Activated CD4-positive, CD25-positive, alpha-beta regulatory T cell (primary cell): ENCODE data around the gene SLC24A3.

Source experiments
- DNase-seq, 4 experiments: peaks; one replicate each; lab custom pipeline; 2025; lab: John Stamatoyannopoulos, UW

Gene SLC24A3

DNA sequence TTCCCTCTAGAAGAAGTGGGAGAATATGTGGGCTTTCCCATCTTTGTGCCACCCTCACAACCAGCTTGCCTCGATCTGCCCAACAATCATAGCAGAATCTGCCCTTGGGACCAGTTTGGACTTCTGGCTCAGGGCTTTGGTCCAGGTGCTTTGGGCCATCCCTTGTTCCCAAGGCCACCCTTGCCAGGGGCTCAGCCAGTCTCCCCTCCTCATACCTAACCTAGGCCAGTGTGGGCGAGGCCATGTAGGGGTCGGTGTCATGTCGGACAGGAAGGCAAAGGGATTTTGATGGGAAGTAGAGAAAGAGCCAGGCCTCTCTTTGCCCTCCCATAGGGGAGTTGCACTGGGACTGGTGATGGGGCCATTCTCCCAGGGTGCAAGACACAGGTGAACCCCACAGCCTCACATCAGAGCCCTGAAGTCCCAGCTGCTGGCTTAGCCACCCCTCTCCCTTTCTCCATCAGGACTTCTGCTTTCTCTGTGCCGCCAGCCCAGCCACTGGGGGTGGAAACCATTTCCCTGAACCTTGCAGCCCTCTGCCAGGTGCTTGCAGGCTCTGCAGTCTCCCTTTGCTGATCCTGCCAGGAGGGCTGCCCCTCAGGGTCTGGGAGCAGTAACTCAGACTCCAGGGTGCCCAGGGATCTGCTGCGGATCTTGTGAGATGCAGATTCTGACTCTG is 60.7 kb downstream of the SLC24A3 start:
- no peak for DNase-seq

DNA sequence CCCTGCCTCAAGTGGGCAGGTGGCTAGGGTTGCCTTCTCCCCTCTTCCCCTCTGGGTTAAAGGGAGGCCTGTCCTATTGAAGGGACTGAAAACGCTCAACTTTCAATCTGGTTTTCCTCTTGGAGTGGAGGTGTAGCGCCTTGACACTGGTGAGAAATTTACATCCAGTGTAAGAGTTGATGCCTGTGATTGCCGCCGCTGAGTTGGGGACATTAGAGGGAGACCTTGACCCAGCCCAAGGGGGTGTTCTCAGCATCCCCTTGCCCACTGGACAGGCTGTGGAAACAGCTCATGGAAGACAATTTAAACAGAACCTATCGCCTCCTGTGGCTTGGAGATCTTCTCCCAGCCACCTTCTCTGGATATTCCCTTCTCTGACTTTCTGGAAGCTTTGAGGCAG is 61.6 kb downstream of the SLC24A3 start:
- DNase-seq: no peak

DNA sequence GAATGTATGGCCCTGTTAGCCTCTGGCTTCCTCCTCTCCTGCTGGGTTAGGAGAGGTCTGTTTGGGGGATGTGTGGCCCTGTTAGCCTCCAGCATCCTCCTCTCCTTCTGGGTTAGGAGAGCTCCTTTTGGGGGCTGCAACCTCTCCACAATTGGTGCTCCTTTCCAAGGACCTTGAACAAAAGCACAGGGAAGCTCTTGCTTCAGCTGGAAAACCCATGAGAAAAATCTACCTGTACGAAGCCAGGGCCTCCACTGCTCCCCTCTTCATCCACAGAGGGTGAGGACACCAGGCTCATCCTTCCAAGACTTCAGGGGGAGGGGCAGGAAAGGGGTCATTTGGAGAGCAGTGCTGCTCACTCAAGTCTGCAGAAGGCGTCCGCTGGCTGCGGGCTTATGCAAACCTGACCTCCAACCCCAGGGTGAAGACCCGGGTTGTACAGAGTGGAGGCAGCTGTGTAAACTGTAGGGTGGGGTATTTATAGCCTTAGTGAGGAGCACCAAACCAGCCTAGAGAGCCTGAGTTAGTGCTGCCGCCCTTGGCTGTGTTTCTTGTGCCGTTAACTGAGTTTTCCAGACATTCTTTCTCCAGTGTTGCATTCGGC is 62.1 kb downstream of the SLC24A3 start:
- no peak for DNase-seq

DNA sequence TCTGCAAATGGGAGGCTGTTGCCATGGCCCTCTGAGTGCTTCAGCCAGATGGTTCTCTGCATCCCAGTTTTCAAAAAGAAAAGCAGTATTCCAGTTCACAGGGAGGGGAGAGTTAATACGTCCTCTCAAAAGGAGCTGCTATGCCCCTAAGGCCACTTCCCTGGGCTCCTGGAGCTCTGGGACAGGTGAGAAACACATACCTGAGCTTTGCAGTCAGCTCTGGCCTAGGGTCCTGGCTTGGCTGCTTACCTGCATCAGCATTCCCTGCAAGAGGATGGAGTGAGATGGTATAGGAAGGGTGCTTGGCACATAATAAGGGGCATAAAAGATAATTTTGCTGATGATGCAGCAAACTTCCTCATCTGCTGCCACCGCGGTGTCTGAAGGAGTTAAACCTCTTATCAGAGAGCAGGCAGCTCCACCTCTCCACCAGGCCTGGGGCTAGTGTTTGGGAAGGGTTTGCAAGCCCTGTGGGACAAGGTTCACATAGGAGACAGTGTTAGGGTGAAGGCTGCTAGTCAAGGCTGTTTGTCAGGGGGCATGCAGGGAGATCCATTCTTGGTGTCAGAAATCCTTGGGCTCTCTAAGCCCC is 62.7 kb downstream of the SLC24A3 start:
- no peak for DNase-seq

DNA sequence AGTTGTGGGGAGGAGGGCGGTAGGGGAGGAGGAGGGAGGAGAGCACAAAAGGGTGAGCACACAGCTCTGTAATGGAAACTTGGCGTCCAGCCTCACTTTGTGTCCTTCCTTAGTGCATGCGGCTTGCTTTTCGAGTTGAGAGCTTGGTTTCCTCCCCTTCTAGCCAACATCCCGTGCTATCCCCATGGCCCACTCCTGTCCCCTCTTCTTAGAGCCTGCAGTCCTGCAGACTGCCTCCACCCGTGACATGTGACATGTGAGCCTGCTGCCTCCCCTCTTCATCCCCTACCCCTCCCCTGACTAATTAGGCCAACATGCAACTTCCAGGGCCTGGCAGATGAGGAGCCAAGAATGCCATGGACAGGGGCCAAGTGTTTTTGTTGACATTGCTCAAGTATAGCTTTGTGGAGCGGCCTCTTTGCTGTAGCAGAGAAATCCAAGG is 63.2 kb downstream of the SLC24A3 start:
- DNase-seq: no peak

DNA sequence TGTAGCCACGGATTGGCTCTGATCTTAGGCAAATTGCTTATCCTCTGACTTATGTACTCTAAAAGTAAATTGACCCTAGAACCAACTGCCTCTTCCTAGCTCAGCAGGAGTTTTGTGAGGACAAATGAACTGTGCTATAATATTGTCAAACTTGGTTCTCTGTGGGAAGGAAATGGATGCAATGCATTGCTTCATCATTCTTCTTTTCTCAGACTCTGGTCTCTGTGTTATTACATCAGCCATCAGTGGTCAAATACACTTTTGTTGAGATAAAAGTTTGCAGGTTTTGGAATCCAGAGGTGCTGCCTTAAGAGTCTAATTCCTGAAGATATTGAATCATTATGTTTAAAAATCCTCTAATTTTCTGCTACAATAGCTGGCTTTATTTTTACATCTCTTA is 64.9 kb downstream of the SLC24A3 start:
- no peak for DNase-seq

DNA sequence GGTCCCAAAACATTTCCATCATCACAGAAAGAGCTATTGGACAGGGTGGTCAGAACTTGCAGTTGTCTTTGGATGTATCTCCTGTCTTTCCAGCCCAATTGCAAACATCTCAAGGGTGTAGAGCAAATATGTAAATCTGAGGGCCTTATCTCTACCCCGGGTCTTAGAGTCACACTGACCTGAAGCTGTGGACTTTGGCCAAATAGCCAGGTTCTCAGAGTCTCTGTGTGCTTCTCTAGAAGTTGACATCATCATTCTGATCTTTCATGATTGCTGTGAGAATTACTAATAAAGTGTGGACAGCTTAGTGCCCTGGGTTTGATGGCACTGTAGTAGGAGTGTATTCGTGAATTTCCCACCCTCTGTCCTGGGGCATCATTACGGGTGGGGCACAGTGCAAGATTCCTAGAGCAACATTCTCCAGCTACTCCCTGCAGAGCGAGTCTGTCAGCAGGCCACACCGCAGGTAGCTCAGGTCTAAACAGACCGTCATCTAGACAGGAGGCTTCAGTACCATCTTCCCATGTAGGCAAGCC is 71.1 kb downstream of the SLC24A3 start:
- no peak for DNase-seq

DNA sequence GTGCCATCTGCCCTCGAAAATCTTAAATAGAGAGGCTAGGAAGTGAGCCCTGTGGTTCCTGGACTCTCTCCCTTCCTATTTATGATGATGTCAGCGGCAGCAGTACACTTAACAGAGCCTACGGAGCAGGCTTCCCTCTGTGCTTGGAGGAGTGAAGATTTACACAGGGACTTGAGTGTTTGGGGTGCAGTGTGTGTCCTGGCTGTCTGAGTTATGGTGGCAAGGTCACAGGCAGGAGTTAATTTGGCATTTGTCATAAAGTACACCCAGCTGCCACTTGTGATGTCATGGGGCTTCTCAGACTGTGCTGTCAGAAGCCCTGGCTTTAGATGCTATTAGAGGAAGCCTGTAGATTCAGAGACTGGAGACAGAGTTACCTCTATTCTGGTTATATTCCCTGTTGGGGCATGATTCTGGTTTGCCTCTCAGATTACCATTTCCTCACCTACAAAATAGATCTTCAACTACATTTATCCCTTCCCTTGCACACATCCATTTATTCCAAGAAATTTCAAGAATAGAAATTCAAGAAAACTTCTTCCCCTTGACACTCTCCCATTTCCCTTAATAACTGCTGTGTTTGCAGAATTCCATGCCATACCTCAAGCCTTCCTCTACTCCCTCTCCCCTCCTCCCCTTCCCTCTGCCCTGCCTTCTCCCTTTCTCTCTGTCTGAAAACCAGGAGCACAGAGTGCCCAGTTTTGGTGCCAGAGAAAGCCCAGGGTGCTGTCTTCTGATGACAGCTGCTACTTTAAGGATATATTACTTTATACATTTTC is 72.1 kb downstream of the SLC24A3 start:
- no peak for DNase-seq

DNA sequence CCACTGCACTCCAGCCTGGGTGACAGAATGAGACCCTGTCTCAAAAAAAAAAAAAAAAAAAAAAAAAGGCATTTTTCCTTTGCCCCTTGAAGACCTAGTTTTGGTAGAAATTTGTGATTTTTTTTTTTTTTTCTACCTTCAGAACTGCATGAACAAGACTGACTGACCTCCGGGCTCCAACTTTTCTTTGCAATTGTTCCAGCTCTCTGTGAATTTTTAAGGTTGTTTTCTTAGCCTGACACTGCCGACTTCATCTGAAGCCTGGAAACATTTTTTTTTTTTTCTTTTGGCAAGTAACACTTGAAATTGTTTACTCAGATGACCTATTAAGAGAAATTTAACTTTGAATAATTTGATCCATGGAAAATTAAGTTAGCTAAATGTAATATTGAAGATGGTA is 73.0 kb downstream of the SLC24A3 start:
- DNase-seq: no peak

DNA sequence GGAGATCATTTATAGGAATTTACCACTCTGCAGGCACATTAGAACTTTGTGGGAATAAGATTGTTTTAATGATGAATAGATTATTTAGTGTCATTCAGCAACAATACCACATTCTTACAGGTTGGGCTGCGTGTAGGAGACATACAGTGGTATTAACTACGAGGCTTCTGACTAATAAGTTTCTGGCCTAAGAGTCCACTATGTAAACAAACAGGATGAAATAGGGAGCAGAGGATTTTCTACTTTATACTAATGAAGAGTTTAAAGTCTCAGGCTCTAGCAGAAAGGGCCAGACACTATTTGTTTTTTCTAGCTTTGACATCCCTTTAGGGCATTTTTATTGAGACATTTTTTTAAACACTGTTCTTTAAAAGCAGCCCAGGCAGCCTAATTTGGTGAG is 75.6 kb downstream of the SLC24A3 start:
- no peak for DNase-seq

DNA sequence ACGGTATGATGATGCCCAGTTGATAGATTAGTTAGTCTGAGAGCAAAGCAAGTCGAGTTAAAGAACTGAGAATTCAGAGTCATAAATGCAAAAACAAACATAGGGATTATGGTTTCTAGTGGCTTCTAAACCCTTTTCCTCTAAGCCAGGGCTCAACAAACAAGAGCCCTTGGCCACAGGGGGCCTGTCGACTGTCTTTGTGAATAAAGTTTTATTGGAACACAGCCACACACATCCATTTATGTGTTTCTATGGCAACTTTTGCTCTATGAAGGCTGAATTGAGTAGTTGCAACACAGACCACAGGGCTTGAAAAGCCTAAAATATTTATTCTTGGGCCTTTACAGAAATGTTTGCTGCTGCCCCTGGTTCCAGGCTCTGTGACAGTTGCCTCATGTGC is 76.2 kb downstream of the SLC24A3 start:
- DNase-seq: no peak

DNA sequence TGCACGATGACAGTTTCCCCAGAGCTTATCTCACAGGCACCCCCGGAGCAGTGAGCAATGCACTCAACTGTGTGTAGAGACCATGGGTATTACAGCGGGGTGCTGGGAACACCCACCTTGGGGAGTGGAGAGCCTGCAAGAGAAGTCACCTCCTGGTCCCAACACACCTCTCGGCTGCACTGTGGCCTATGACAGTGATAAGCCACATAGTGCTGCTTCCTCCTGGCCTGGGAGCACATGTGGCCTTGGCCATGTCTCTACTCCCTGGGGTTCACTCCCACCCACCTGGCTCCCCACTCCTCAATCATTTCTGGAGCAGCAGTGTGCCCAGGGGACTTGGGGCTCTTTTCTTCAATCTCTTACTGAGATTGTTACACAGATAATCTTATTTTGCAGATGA is 77.0 kb downstream of the SLC24A3 start:
- DNase-seq: no peak

DNA sequence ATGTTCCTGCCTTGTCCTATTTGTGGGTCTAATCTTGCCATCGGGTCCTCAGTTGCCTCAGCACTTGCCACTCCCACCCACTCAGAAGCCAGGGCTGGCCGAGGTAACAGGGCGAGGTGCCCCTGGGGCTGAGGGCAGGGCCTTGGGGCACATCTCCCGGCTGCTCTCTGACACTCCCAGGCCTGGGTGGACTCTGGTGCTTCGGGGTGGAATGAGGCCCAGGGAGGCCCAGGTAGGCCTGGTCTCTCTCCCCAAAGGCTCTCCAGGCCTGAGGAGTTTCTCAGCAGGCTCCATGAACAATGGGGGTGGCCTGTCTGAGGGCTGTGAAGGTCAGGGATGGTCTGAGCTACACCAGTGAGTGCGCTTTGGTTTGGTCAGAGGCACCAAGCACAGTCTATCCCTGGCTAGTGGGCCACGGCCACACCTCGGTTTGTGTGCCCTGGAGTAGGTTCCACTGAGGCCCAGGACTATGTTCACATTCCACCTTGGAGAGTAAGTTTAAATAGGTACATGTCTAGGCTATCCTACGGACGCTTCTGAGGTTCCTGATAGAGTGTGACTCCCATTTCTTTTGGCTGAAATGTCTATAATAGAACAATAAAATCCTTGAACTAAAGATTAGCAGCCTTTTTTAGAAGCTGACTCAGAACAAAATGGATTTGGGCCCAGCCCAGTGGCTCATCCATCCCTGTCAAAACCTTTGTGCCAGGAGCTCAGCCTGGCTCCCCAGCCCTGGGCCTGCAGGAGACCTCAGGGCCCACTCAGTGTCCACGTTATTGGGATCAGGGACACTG is 78.8 kb downstream of the SLC24A3 start:
- DNase-seq: no peak

DNA sequence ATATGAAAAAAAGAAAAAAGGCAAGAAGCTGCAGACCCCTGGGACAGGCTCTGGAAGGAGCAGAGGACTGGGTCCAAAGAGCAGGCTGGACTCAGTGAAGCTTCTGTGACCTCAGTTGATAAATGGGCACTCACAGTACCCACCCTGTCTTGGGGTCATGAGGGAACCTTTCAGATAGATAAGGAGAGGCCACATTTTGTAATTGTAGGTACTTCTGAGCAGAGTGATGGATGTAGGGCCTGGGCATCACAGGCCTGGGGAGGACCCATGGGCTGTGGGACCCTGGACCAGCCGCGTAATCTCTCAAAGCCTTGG is 79.3 kb downstream of the SLC24A3 start:
- no peak for DNase-seq

DNA sequence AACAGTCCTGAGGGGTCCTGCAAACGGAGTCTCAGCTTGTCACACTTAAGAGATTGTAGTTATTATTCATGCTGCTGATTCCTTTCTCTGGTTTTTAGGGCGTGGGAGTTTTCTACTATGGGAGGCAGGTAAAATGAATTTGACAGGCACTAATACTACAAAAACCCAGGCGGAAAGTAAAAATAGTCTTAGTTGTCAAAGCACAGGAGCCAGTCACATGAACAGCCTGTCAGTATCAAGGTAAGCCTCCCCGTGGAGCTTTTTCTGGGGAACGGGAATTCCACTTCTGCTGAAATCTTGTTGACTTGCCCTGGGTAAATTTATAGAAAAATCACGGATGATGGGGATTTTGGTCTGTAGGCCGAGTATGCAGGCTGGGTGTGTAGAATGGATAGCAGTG is 79.8 kb downstream of the SLC24A3 start:
- DNase-seq: no peak

DNA sequence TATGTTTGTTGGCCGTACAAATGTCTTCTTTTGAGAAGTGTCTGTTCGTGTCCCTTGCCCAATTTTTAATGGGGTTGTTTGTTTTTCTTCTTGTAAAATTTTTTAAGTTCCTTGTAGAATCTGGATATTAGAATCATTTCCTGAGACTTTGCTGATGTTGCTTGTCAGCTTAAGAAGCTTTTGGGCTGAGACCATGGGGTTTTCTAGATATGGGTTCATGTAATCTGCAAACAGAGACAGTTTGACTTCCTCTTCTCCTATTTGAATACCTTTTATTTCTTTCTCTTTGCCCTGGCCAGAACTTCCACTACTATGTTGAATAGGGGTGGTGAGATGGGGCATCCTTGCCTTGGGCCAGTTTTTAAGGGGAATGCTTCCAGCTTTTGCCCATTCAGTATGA is 82.6 kb downstream of the SLC24A3 start:
- no peak for DNase-seq

DNA sequence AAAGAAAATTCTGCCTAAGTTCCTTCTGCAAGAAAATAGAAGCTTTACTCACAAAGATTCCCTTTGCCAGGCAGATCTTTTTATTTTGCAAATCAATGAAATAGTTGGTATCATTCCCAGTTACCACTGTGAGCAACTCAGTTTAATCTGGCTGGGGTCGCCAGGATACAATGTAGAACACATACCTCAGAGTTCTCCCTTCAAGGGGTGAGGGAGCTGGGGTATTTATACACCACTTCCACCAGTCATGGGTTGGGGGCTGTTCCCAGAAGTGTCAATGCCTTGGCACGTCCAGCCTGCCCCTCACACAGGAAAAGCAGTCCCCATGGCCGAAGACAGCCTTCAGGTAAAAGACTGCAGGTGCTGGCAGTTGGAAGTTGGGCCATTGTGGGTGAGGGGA is 86.2 kb downstream of the SLC24A3 start:
- DNase-seq: no peak

DNA sequence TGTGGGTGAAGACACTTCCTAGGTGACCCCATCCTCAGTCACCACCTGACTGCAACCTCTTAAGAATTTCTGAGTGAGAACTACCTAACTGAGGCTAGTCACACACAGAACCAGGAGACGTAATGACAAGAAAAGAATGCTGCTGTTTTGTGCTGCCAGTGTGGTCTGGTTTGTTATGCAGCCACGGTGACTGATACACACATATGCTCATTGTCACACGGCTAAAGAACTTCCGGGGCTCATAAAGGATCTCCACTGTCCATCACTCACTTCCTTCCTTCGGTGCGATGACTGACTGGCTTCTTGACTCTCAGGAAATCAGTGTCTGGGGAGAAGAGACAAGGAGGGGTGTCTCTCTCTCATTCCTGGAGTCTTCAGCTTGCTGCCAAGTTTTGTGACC is 88.0 kb downstream of the SLC24A3 start:
- no peak for DNase-seq

DNA sequence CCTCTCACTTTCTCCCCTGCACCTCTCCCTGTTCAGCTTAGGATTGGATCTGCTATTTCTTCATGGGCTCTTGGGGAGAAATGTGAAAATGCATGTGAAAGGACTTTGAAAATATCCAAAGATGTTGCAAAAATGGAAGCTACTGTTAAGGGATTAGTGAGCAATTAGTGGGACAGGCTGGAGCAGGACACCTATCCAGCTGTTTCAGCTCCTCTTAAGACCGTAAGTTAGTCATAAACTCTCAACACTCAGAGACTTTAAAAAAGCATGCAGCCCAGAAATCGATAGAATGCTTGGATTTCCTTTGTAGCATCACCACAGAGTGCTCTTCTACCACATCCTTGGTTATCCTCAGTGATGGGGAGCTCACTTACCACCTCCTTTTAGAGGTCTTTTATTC is 88.7 kb downstream of the SLC24A3 start:
- DNase-seq: no peak

DNA sequence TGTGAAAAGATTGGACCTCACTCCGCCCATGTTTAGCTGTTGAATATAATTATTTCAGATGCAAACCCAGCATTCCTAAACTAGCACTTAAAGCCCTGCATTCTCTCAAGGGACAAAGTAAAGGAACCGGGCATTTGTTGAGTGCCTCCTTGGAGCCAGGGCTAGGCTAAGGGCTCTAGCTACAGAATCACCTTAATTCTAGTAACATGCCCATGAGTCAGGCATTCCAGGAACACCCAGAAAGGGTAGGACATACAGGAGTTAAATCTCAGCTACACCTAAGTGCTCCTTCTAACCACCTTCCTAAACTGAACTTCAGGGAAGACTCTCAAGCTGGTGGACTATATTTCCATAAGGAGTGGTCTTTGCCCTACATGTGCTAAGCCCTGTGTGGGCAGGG is 89.4 kb downstream of the SLC24A3 start:
- DNase-seq: no peak

DNA sequence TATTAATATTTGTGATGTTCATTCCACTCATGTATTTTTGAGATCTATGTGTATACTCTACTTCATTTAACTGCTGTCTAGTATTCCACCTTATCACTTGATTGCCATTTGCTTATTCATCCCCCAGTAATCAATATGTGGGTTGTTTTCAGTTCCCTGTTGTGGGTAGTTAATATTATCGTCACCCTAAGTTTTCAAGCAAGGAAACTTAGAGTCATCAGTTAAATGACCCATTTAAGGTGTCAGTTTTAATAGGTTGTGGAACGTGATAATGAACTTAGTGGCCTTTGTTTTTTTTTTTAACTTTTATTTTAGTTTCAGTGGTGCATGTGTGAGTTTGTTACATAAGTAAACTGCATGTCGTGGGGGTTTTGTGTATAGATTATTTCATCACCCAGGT is 90.3 kb downstream of the SLC24A3 start:
- no peak for DNase-seq

DNA sequence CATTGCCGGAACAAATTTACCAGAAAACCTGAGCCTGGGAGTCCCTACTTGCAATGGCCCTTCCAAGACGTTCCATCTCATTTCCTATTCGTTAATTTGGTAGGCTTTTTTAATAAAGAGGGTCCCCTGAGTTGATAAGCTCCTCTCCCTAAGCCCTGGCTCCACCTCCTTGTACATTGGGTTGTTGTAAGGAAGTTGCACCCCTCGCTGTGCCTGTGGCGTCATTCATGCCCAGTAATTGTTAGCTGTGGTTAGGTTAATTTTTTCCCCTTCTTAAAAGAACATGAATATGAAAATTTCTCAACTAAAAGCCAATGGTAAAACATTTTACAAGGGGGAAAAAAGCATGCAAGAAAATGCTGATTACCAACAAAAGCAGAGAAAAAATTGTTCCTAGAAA is 91.9 kb downstream of the SLC24A3 start:
- no peak for DNase-seq
